ENCODE data around the gene ISL2.

ISL2 gene

DNA sequence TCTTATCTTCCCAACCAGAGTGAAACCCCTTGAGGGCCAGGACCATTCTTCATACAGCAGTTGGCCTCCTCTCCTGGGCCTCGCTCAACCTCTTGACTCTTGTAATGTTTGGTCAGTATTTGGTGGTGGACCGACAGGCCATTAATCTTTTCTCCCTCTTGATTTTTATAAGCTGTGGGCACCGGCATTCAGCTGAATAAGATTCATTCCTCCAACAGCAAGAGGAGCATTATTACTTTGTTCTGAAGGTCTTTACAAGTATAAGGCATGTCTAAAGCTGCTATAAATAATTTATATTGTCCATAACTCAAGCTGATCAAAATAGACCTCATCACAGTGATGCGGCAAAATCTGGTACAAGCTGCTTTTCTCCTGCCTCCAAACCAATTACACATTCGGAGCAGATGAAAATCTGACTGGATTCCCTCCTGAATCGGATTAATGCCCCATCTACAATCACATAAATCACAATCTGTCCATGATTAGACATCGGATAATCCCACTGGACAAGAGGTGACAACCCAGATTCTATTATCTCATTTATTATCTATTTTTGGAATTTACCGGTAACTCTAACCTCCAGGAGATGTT lies 8.4 kb upstream of the ISL2 start:
- DNase-seq = no peak

- no peak for DNase-seq
Measured at GRCh38 chr15:76328958-76329357, 7.6 kb upstream of the ISL2 start.

- DNase-seq = no peak
Measured at GRCh38 chr15:76330080-76330680, 6.4 kb upstream of the ISL2 start.

DNA sequence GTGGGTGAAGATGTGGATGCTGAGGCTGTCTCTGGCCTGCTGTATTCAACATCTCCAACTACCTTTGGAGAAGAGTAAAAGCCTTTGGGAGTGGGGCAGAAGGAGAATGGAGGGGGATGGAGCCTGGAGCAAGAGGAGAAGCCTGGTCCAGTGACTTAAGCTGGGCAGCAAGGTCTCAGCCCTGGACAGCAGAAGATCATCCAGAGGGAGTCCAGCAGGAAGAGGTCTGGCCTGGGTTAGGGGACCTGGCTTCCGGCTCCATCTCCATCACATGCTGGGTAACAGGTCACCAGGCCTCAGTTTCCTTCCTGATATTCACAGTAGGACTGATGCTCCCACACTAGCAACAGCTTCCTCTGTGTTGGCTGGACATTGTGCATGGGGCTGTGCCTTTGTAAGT lies 3.8 kb upstream of the ISL2 start:
- no peak for DNase-seq

DNA sequence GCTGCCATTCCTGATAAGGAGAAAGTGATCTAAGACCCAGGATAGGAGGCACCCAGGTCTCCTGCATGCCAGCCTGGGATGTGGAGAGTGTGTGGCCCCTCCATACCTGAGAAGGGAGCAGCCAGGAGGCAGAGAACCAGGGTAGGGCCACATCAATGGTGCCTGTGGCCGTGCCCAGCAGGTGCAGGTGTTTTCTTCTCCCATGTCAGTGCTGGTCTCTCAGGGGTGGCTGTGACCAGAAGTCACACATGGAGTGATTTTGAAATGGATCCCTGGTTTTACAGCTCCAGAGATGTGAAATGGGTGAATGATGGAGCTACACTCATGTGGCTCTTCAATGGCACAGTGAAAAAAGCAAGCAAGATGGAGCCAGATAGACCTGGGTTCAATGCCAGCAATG lies 3.3 kb upstream of the ISL2 start:
- DNase-seq = no peak

- no peak for DNase-seq
Measured at GRCh38 chr15:76333720-76334437, 2.7 kb upstream of the ISL2 start.

GRCh38 chr15:76334438-76335306 lies 1.9 kb upstream of the ISL2 start:
- no peak for DNase-seq

DNA sequence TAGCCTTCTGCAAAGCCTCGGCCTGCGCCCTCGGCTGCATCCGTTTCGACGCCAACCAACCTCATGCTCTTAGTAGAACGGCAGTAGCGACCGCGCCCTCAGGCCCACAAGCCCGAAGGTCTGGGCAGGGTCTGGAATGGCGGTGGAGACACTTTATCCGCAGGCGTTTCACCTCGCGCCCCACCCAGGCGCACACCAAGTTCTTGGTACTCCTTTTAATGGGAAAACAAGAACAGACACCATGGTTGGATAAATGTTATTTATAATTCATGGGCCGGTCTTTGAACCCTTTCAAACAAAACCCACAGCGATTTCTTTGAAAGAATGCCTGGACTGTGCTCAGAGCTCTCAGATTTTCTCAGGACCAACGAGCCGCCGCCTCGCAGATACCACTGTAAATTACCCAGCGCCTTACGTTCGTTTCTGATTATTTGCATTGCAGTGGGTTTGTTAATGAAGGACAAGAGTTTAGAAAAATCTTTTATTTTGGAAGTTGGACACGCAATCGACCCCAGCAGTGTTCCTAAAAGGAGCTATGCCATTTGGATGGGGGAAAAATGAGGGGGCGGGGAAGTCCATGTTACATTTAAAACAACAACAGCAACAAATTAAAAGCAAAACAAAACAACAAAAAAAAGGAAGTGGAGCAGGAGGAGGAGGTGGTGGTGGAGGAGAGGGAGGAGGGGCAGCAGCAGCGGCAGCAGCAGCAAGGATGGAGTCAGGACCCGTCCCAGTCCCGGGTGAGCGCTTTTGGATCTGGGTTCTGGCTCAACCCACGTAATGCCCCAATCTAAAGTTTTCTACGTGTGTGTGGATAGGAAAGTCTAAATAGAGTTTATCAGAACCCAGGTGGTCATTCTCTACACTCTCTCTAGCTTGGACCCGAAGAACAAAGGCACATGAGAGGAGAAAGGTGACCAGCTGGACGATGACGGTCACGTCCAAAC lies 993 bp upstream of the ISL2 start:
- DNase-seq = no peak

DNA sequence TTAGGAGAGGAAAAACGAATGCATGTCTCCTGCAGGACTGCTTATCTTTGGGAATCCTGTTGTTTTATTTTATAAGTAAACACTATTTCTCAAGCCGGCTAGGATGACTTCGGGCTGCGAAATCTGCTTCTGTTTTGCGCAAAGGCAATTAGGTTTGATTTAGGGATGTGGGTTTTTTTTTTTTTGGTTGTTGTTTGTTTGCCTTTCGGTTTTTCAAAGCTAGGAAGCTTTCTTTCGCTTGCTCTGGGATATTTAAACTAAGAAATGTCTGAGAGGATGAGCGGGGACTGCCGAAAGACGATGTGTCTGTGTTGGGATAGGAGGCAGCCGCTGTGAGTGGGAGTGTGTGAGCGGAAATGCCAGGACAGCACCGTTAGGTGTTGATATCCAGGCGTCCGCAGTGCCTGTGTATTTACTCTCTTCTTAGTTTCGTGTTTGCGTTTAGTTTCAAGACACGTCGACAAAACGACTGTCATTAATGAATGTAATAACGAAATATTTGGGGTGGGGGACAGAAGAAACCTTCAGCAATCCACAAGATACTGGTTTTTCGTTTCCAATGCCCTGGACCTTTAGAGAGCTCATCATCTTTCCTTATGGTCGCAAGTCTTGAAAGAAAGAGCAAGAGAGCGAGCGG lies 604 bp downstream of the ISL2 start:
- DNase-seq = no peak

DNA sequence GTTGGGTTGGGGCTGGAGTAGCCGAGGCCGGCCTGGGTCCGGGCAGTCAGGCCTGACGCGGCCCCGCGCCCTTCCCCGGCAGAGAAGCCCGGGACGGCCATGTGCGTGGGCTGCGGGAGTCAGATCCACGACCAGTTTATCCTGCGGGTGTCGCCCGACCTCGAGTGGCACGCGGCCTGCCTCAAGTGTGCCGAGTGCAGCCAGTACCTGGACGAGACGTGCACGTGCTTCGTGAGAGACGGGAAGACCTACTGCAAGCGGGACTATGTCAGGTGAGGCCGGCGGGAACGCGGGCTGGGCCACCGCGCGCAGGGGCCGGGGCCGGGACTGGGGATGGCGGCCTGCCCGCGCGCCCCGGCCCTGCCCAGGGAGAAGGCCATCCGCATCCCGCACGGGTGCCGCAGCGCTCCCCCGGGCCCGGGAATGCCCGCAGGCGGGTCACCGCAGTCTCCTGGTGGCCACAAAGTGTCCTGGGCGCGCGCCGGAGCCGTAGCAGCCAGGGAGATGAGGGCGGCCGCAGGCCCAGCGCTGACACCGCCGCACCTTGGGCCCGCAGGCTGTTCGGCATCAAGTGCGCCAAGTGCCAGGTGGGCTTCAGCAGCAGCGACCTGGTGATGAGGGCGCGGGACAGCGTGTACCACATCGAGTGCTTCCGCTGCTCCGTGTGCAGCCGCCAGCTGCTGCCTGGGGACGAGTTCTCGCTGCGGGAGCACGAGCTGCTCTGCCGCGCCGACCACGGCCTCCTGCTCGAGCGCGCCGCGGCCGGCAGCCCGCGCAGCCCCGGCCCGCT lies 1.3 kb downstream of the ISL2 start:
- DNase-seq = no peak

DNA sequence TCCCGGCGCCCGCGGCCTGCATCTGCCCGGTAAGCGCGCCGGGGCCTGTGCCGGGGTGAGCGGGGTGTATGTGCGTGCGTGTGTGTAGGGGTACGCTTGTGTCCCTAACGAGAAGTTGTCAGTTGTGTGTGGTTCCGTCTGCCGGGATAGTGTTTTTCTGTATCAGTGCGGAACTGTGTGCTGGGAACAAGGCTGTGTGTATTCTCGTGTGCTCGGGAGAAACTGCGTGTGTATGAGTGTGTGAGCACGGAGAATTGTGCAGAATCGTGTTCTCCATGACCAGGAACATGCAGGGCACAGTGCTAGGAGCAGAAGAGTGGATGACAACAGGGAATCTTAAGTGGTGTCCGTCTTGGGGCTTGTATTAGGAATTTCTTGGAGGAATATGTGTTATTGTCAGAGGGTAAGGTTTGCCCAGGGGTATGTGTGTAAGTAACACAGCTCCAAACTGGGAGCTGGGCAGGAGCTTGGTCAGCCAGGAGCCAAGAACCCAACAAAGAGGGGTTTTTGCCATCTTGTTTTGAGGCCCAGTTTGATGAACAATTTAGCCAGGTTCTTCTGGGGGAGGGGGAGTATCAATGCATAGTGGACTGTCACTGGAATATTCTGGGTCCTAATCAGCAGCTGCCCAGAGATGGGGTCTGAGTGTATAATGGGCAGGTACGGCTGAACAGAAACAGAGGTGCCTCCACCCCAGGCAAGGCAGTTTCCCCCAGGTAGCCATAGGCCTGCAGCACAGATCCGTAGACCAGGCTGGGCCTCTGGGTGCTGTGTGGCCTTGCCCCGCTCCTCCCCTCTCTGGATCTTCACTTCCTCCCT lies 2.1 kb downstream of the ISL2 start:
- no peak for DNase-seq

GRCh38 chr15:76339305-76340197 lies 3.0 kb downstream of the ISL2 start:
- no peak for DNase-seq

GRCh38 chr15:76340198-76340802 lies 3.7 kb downstream of the ISL2 start:
- DNase-seq = no peak

DNA sequence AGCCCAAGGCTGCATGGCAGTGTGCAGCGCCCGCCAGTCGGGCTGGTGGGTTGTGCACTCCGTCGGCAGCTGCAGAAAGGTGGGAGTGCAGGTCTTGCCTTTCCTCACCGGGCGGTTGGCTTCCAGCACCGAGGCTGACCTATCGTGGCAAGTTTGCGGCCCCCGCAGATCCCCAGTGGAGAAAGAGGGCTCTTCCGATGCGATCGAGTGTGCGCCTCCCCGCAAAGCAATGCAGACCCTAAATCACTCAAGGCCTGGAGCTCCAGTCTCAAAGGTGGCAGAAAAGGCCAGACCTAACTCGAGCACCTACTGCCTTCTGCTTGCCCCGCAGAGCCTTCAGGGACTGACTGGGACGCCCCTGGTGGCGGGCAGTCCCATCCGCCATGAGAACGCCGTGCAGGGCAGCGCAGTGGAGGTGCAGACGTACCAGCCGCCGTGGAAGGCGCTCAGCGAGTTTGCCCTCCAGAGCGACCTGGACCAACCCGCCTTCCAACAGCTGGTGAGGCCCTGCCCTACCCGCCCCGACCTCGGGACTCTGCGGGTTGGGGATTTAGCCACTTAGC lies 4.3 kb downstream of the ISL2 start:
- no peak for DNase-seq

DNA sequence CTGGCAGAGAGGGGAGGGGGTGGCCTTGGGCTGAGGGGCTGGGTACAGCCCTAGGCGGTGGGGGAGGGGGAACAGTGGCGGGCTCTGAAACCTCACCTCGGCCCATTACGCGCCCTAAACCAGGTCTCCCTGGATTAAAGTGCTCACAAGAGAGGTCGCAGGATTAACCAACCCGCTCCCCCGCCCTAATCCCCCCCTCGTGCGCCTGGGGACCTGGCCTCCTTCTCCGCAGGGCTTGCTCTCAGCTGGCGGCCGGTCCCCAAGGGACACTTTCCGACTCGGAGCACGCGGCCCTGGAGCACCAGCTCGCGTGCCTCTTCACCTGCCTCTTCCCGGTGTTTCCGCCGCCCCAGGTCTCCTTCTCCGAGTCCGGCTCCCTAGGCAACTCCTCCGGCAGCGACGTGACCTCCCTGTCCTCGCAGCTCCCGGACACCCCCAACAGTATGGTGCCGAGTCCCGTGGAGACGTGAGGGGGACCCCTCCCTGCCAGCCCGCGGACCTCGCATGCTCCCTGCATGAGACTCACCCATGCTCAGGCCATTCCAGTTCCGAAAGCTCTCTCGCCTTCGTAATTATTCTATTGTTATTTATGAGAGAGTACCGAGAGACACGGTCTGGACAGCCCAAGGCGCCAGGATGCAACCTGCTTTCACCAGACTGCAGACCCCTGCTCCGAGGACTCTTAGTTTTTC lies 4.9 kb downstream of the ISL2 start:
- no peak for DNase-seq

- DNase-seq = no peak
Measured at GRCh38 chr15:76342058-76342381, 5.4 kb downstream of the ISL2 start.

- no peak for DNase-seq
Measured at GRCh38 chr15:76342382-76343201, 6.0 kb downstream of the ISL2 start.
